ENCODE measurements around the gene CTSW. TPM values are rescaled to one million over a fixed set of nuclear protein-coding genes. Genes with fewer than 3 reads are reported as not detected.

CTSW gene
- total RNA-seq, 1 experiment from 2014 or later: not detected

DNA sequence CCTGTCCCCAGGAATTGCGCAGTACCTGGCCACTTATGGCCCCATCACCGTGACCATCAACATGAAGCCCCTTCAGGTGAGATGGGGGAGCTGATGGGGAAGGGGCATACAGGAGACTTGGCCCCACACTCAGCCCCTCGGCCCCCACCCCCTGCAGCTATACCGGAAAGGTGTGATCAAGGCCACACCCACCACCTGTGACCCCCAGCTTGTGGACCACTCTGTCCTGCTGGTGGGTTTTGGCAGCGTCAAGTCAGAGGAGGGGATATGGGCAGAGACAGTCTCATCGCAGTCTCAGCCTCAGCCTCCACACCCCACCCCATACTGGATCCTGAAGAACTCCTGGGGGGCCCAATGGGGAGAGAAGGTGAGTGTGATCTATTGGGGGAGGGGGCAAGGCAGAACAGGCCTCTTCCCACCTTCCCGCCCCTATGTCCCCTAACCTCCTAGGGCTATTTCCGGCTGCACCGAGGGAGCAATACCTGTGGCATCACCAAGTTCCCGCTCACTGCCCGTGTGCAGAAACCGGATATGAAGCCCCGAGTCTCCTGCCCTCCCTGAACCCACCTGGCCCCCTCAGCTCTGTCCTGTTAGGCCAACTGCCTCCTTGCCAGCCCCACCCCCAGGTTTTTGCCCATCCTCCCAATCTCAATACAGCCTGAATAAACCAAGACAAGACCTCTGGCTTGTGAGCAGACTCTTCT is 3.6 kb downstream of the CTSW start:
- no peak for TF ChIP-seq MYBL2 (CRISPR knock-in tag; IDR thresholded peaks at IDR 0.05)
- no peak for TF ChIP-seq ELF4 (CRISPR knock-in tag; IDR thresholded peaks at IDR 0.05; ENCODE audit: low read depth)
- no peak for TF ChIP-seq ZNF138 (CRISPR knock-in tag; conservative IDR thresholded peaks at IDR 0.05)
- no peak for TF ChIP-seq ATF3 (CRISPR knock-in tag; conservative IDR thresholded peaks at IDR 0.05)
- no peak for TF ChIP-seq NFE2L1 (CRISPR knock-in tag; IDR thresholded peaks at IDR 0.05)
- TF ChIP-seq USF2 (CRISPR knock-in tag; IDR thresholded peaks at IDR 0.05): no peak
- TF ChIP-seq SP1 (CRISPR knock-in tag; conservative IDR thresholded peaks at IDR 0.05): no peak
- no peak for TF ChIP-seq TEAD1 (CRISPR knock-in tag; IDR thresholded peaks at IDR 0.05)
- TF ChIP-seq NFATC4 (CRISPR knock-in tag; IDR thresholded peaks at IDR 0.05): no peak
- TF ChIP-seq, protein P1, sequence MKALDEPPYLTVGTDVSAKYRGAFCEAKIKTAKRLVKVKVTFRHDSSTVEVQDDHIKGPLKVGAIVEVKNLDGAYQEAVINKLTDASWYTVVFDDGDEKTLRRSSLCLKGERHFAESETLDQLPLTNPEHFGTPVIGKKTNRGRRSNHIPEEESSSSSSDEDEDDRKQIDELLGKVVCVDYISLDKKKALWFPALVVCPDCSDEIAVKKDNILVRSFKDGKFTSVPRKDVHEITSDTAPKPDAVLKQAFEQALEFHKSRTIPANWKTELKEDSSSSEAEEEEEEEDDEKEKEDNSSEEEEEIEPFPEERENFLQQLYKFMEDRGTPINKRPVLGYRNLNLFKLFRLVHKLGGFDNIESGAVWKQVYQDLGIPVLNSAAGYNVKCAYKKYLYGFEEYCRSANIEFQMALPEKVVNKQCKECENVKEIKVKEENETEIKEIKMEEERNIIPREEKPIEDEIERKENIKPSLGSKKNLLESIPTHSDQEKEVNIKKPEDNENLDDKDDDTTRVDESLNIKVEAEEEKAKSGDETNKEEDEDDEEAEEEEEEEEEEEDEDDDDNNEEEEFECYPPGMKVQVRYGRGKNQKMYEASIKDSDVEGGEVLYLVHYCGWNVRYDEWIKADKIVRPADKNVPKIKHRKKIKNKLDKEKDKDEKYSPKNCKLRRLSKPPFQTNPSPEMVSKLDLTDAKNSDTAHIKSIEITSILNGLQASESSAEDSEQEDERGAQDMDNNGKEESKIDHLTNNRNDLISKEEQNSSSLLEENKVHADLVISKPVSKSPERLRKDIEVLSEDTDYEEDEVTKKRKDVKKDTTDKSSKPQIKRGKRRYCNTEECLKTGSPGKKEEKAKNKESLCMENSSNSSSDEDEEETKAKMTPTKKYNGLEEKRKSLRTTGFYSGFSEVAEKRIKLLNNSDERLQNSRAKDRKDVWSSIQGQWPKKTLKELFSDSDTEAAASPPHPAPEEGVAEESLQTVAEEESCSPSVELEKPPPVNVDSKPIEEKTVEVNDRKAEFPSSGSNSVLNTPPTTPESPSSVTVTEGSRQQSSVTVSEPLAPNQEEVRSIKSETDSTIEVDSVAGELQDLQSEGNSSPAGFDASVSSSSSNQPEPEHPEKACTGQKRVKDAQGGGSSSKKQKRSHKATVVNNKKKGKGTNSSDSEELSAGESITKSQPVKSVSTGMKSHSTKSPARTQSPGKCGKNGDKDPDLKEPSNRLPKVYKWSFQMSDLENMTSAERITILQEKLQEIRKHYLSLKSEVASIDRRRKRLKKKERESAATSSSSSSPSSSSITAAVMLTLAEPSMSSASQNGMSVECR (CRISPR knock-in tag; IDR thresholded peaks at IDR 0.05; ENCODE audit: borderline replicate concordance): no peak
- TF ChIP-seq CREB1 (CRISPR knock-in tag; IDR thresholded peaks at IDR 0.05): no peak
- TF ChIP-seq E2F5 (CRISPR knock-in tag; IDR thresholded peaks at IDR 0.05): no peak
- TF ChIP-seq SMAD4 (CRISPR knock-in tag; IDR thresholded peaks at IDR 0.05): no peak
- no peak for TF ChIP-seq KAT7 (CRISPR knock-in tag; IDR thresholded peaks at IDR 0.05; ENCODE audit: borderline replicate concordance)
- TF ChIP-seq ZNF281 (CRISPR knock-in tag; IDR thresholded peaks at IDR 0.05): no peak
- TF ChIP-seq IRF1 (CRISPR knock-in tag; IDR thresholded peaks at IDR 0.05): no peak
- TF ChIP-seq GRHL2 (CRISPR knock-in tag; IDR thresholded peaks at IDR 0.05; ENCODE audit: insufficient replicate concordance, severe bottlenecking): no peak
- Mint-ChIP-seq H3K36me3 (peaks cover 42% of the 10 kb centered on the region), H3K4me1 (peaks cover 14% of the 10 kb centered on the region), H3K4me3 (no peak overlapping the region), H3K9me3 (no peaks in the 10 kb centered on the region), H3K27ac (no peak overlapping the region), H3K27me3 (ENCODE audit: low read depth) (peaks cover 3% of the 10 kb centered on the region; the same call in 1 of the 2 replicates)
- CTCF ChIA-PET: interaction anchor here (2.0 to 11.9 kb wide), 4 partner anchors 12 to 105 kb away, joined by 21 to 539 read pairs (median 40); partner anchors contain the start of genes CFL1, EFEMP2 and MUS81
- POLR2A ChIA-PET: interaction anchor here (2.2 kb wide), 1 partner anchor 32 kb away, joined by 16 read pairs; no protein-coding TSS in a partner anchor
- DNase-seq (ENCODE audit: low spot score) (no peak), ATAC-seq (no peak)
